Activated T-cell treated with anti-CD3 and anti-CD28 coated beads for 4 hours (primary cell): ENCODE data around the gene MKRN3.

Experiments
- DNase-seq: peaks from one replicate; pipeline ENCODE4 v3.0.0-alpha.2; 2020

Gene MKRN3

GRCh38 chr15:23565395-23566070, at the start of gene MKRN3:
TSS of gene MKRN3 (plus strand) at chr15:23565674. CDS start at chr15:23565783, 109 bp downstream.
- peak; percentile 27 for DNase-seq

- no peak for DNase-seq
These were observed 48.6 kb upstream of the MKRN3 start for GRCh38 chr15:23516866-23517265.

GRCh38 chr15:23518104-23518503, 47.4 kb upstream of the MKRN3 start:
- no peak for DNase-seq

- DNase-seq: no peak
These were observed 40.7 kb upstream of the MKRN3 start for GRCh38 chr15:23524816-23525215.

- no peak for DNase-seq
These were observed 35.6 kb upstream of the MKRN3 start for GRCh38 chr15:23529891-23530290.

GRCh38 chr15:23532024-23532423, 33.5 kb upstream of the MKRN3 start:
- DNase-seq: no peak

- DNase-seq: no peak
These were observed 28.8 kb upstream of the MKRN3 start for GRCh38 chr15:23536659-23537058.

- no peak for DNase-seq
These were observed 26.8 kb upstream of the MKRN3 start for GRCh38 chr15:23538648-23539047.

GRCh38 chr15:23539892-23540291, 25.6 kb upstream of the MKRN3 start:
- no peak for DNase-seq

- no peak for DNase-seq
These were observed 19.3 kb upstream of the MKRN3 start for GRCh38 chr15:23546158-23546557.

- no peak for DNase-seq
These were observed 17.4 kb upstream of the MKRN3 start for GRCh38 chr15:23548071-23548470.

- DNase-seq: no peak
These were observed 3.6 kb upstream of the MKRN3 start for GRCh38 chr15:23561914-23562313.

- DNase-seq: no peak
These were observed 566 bp upstream of the MKRN3 start for GRCh38 chr15:23564821-23565394.

- no peak for DNase-seq
These were observed 639 bp downstream of the MKRN3 start for GRCh38 chr15:23566071-23566554.

- DNase-seq: no peak
These were observed 1.2 kb downstream of the MKRN3 start for GRCh38 chr15:23566651-23567050.

GRCh38 chr15:23567921-23568320, 2.4 kb downstream of the MKRN3 start:
- DNase-seq: no peak

- no peak for DNase-seq
These were observed 3.9 kb downstream of the MKRN3 start for GRCh38 chr15:23569151-23569925.

GRCh38 chr15:23570486-23570885, 5.0 kb downstream of the MKRN3 start:
- no peak for DNase-seq

- no peak for DNase-seq
These were observed 7.4 kb downstream of the MKRN3 start for GRCh38 chr15:23572844-23573243.

- no peak for DNase-seq
These were observed 9.3 kb downstream of the MKRN3 start for GRCh38 chr15:23574742-23575141.

GRCh38 chr15:23576061-23576460, 10.6 kb downstream of the MKRN3 start:
- no peak for DNase-seq

- DNase-seq: no peak
These were observed 13.2 kb downstream of the MKRN3 start for GRCh38 chr15:23578521-23579150.

GRCh38 chr15:23588268-23588667, 22.8 kb downstream of the MKRN3 start:
- no peak for DNase-seq
